H9 (cell line): ENCODE data around the gene RAB17. TPM values are rescaled to one million over a fixed set of nuclear protein-coding genes. Genes with fewer than 3 reads are reported as not detected.

Source experiments
- DNase-seq: peaks from one replicate; pipeline ENCODE4 v3.0.0-alpha.2; 2017
- H2AFZ ChIP-seq: one replicate; pipeline ENCODE4 v1.6.1; 2013; ENCODE audit warnings: mild to moderate bottlenecking, low read length, control low read depth, moderate library complexity
- H2AK5ac ChIP-seq: 2 replicates; pipeline ENCODE4 v1.6.1; 2013; ENCODE audit warnings: low read length, control low read depth, mixed read lengths; ENCODE audit not compliant: insufficient read length
- H2BK120ac ChIP-seq: one replicate; pipeline ENCODE4 v1.6.1; 2013; ENCODE audit warnings: low read depth, mild to moderate bottlenecking, low read length, control low read depth, inconsistent platforms; ENCODE audit not compliant: poor library complexity, severe bottlenecking
- H2BK12ac ChIP-seq: 2 replicates; pipeline ENCODE4 v1.6.1; 2013; ENCODE audit warnings: low read length, control low read depth, mixed read lengths, low read depth; ENCODE audit not compliant: insufficient read length
- H2BK15ac ChIP-seq: 2 replicates; pipeline ENCODE4 v1.6.1; 2013; ENCODE audit warnings: low read depth, low read length, control low read depth
- H2BK20ac ChIP-seq: one replicate; pipeline ENCODE4 v1.6.1; 2013; ENCODE audit warnings: low read depth, mild to moderate bottlenecking, low read length, control low read depth, inconsistent platforms; ENCODE audit not compliant: poor library complexity, severe bottlenecking
- H2BK5ac ChIP-seq: 2 replicates; pipeline ENCODE4 v1.6.1; 2013; ENCODE audit warnings: low read length, control low read depth, mixed read lengths; ENCODE audit not compliant: insufficient read length
- H3K14ac ChIP-seq: 2 replicates; pipeline ENCODE4 v1.6.1; 2013; ENCODE audit warnings: low read length, control low read depth; ENCODE audit not compliant: insufficient read depth
- H3K18ac ChIP-seq: 2 replicates; pipeline ENCODE4 v1.6.1; 2013; ENCODE audit warnings: low read depth, mild to moderate bottlenecking, mixed read lengths, low read length, control low read depth; ENCODE audit not compliant: insufficient read length
- H3K23ac ChIP-seq: 2 replicates; pipeline ENCODE4 v1.6.1; 2013; ENCODE audit warnings: low read length, control low read depth, mixed read lengths, low read depth; ENCODE audit not compliant: insufficient read length
- H3K23me2 ChIP-seq: 2 replicates; pipeline ENCODE4 v1.6.1; 2013; ENCODE audit warnings: low read depth, mild to moderate bottlenecking, mixed read lengths, low read length, control low read depth; ENCODE audit not compliant: insufficient read length, poor library complexity, severe bottlenecking
- H3K27ac ChIP-seq: 2 replicates; pipeline ENCODE4 v1.5.1; 2013; ENCODE audit warnings: low read length, control low read depth, mixed read lengths, low read depth; ENCODE audit not compliant: insufficient read length
- H3K27me3 ChIP-seq: 2 replicates; pipeline ENCODE4 v1.6.1; 2013; ENCODE audit warnings: low read length, control low read depth, inconsistent platforms; ENCODE audit not compliant: insufficient read depth
- H3K4ac ChIP-seq: 2 replicates; pipeline ENCODE4 v1.6.1; 2013; ENCODE audit warnings: low read depth, mild to moderate bottlenecking, control low read depth, inconsistent platforms, low read length, moderate library complexity
- H3K4me1 ChIP-seq: 2 replicates; pipeline ENCODE4 v1.6.1; 2013; ENCODE audit warnings: low read length, control low read depth, inconsistent platforms; ENCODE audit not compliant: insufficient read depth
- H3K4me2 ChIP-seq: 2 replicates; pipeline ENCODE4 v1.6.1; 2013; ENCODE audit warnings: low read length, control low read depth, mixed read lengths; ENCODE audit not compliant: insufficient read length, insufficient read depth
- H3K56ac ChIP-seq: 2 replicates; pipeline ENCODE4 v1.6.1; 2013; ENCODE audit warnings: low read depth, mild to moderate bottlenecking, mixed read lengths, low read length, control low read depth; ENCODE audit not compliant: insufficient read length
- H3K79me1 ChIP-seq: 2 replicates; pipeline ENCODE4 v1.6.1; 2013; ENCODE audit warnings: low read depth, mild to moderate bottlenecking, moderate library complexity, low read length, control low read depth, inconsistent platforms; ENCODE audit not compliant: insufficient read depth, poor library complexity, severe bottlenecking
- H3K79me2 ChIP-seq: 2 replicates; pipeline ENCODE4 v1.6.1; 2013; ENCODE audit warnings: low read length, control low read depth, inconsistent platforms; ENCODE audit not compliant: insufficient read depth
- H3K9ac ChIP-seq: 2 replicates; pipeline ENCODE4 v1.6.1; 2013; ENCODE audit warnings: low read length, control low read depth, mixed read lengths; ENCODE audit not compliant: insufficient read length; ENCODE audit errors: extremely low read depth
- H3K9me3 ChIP-seq: one replicate; pipeline ENCODE4 v1.6.1; 2013; ENCODE audit warnings: low read depth, low read length, inconsistent platforms; ENCODE audit not compliant: control insufficient read depth
- H3T11ph ChIP-seq: one replicate; pipeline ENCODE4 v1.6.1; 2013; ENCODE audit warnings: mild to moderate bottlenecking, low read length, control low read depth, inconsistent platforms
- H4K20me1 ChIP-seq: one replicate; pipeline ENCODE4 v1.6.1; 2013; ENCODE audit not compliant: control insufficient read depth, insufficient read length, insufficient read depth
- H4K5ac ChIP-seq: 2 replicates; pipeline ENCODE4 v1.6.1; 2013; ENCODE audit warnings: low read depth, mild to moderate bottlenecking, mixed read lengths, low read length, control low read depth; ENCODE audit not compliant: insufficient read length
- H4K8ac ChIP-seq: replicated peaks from 2 replicates; pipeline ENCODE4 v1.6.1; 2013; ENCODE audit warnings: low read length, control low read depth, mixed read lengths, low read depth; ENCODE audit not compliant: insufficient read length
- H4K91ac ChIP-seq: 2 replicates; pipeline ENCODE4 v1.6.1; 2013; ENCODE audit warnings: low read depth, mild to moderate bottlenecking, moderate library complexity, mixed read lengths, low read length, control low read depth; ENCODE audit not compliant: insufficient read length
- H3K27ac Mint-ChIP-seq, 3 experiments: 2 replicates in 2 of 3; 3 replicates in 1 of 3; pipeline ENCODE4 v1.8.0; 2020 to 2021; ENCODE audit warnings: mixed read lengths in 3 of 3, mild to moderate bottlenecking in 1 of 3, moderate library complexity in 1 of 3
- H3K27me3 Mint-ChIP-seq: 2 replicates; pipeline ENCODE4 v1.8.0; 2021; ENCODE audit warnings: low read depth, mild to moderate bottlenecking, moderate library complexity, mixed read lengths
- H3K36me3 Mint-ChIP-seq, 3 experiments: 2 replicates in 2 of 3; 3 replicates in 1 of 3; pipeline ENCODE4 v1.8.0; 2020 to 2021; ENCODE audit warnings: low read depth in 3 of 3, mixed read lengths in 3 of 3; ENCODE audit not compliant: insufficient read depth in 1 of 3
- H3K4me1 Mint-ChIP-seq, 2 experiments: 2 replicates each; pipeline ENCODE4 v1.8.0; 2020; ENCODE audit warnings: mixed read lengths in 2 of 2
- H3K4me3 Mint-ChIP-seq, 2 experiments: 2 replicates in 1 of 2; 3 replicates in 1 of 2; pipeline ENCODE4 v1.8.0; 2020 to 2021; ENCODE audit warnings: mild to moderate bottlenecking in 2 of 2, mixed read lengths in 2 of 2, moderate library complexity in 1 of 2
- H3K9me3 Mint-ChIP-seq, 2 experiments: 2 replicates in 1 of 2; 3 replicates in 1 of 2; pipeline ENCODE4 v1.8.0; 2020; ENCODE audit warnings: mild to moderate bottlenecking in 2 of 2, mixed read lengths in 2 of 2, moderate library complexity in 1 of 2
- CTCF ChIP-seq: fragments of 200-600 bp; sonication (generic); conservative IDR thresholded peaks from 3 replicates; pipeline ENCODE4 v1.8.0; 2021; ENCODE audit warnings: antibody characterized with exemption, mild to moderate bottlenecking
- WGBS: extraction: QIAGEN DNeasy Blood & Tissue Kit; methylation state at CpG from one replicate; pipeline ENCODE4 v1.1.7; 2013; ENCODE audit warnings: missing lambda C conversion rate, low lambda C conversion rate, mixed read lengths; ENCODE audit not compliant: insufficient read length; ENCODE audit errors: extremely low coverage; 5-methylcytosine and 5-hydroxymethylcytosine counted together
- total RNA-seq: library from RNA; stranded (reverse); gene quantifications from 2 replicates; pipeline ENCODE4 v1.2.1, GENCODE V29; 2021

RAB17 gene
- total RNA-seq, 1 experiment from 2014 or later = 31.9 TPM

DNA sequence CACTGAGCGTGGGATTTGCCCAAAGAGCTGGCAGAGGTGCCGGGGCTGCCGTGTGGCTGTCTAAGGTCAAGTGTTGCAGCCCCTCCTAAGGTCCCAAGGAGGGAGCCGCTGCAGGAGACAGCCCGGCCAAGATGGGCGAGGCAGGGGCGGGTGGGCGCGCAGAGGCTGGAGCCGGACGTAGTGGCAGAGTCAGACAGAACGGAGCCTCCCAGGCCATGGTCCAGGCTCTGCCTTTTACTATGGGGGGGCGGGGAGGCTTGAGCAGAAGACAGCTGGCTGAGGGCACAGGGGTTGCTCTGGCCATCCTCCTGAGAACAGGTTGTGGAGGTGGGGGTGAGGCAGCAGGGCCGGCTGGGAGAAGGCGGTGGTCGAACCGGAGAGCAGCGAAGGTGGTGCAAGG lies 51.6 kb downstream of the RAB17 start:
- Histone ChIP-seq H3K18ac (no peak overlapping the region), H3K4me1 (no peaks in the 10 kb centered on the region), H3K4ac (no peak overlapping the region), H2AK5ac (no peak overlapping the region), H2AFZ (no peak overlapping the region), H4K91ac (no peak overlapping the region), H3K27ac (no peak overlapping the region), H3K14ac (no peak overlapping the region), H2BK12ac (no peak overlapping the region), H2BK5ac (no peak overlapping the region), H3K27me3 (no peaks in the 10 kb centered on the region), H3K56ac (no peak overlapping the region), H4K5ac (no peak overlapping the region), H3T11ph (no peak overlapping the region), H3K23me2 (peaks cover 2% of the 10 kb centered on the region), H4K20me1 (no peaks in the 10 kb centered on the region), H3K4me2 (no peak overlapping the region), H3K23ac (no peak overlapping the region), H3K79me1 (no peaks in the 10 kb centered on the region), H2BK120ac (no peak overlapping the region), H3K9me3 (no peaks in the 10 kb centered on the region), H4K8ac (no peak overlapping the region), H2BK15ac (no peak overlapping the region), H3K79me2 (no peaks in the 10 kb centered on the region), H2BK20ac (no peak overlapping the region), H3K9ac (no peak overlapping the region)
- Mint-ChIP-seq H3K27ac (no peak overlapping the region), H3K4me1 (peaks cover 3 to 6% of the 10 kb centered on the region in 2 experiments; a peak in 1 of 4 replicates), H3K36me3 (no peaks in the 10 kb centered on the region; a peak in 1 of 7 replicates), H3K9me3 (peaks cover 0 to 3% of the 10 kb centered on the region in 2 experiments; a peak in 2 of 5 replicates), H3K4me3 (no peak overlapping the region), H3K27me3 (peaks cover 13% of the 10 kb centered on the region)
- WGBS = no CpG with 5 or more reads among the region's 18 CpGs
- no peak for DNase-seq
- no peak for TF ChIP-seq CTCF
